C4-2B (cell line): ENCODE data around the gene TIGD1.

Experiments used
- ZFX ChIP-seq: fragments of 450-650 bp; IDR thresholded peaks from 2 replicates; pipeline ENCODE4 v1.6.1; 2017
- TF ChIP-seq, protein P1 (sequence below): fragments of 450-650 bp; conservative IDR thresholded peaks from 2 replicates; pipeline ENCODE4 v1.5.1; 2017; ENCODE audit warnings: mild to moderate bottlenecking

DNA sequence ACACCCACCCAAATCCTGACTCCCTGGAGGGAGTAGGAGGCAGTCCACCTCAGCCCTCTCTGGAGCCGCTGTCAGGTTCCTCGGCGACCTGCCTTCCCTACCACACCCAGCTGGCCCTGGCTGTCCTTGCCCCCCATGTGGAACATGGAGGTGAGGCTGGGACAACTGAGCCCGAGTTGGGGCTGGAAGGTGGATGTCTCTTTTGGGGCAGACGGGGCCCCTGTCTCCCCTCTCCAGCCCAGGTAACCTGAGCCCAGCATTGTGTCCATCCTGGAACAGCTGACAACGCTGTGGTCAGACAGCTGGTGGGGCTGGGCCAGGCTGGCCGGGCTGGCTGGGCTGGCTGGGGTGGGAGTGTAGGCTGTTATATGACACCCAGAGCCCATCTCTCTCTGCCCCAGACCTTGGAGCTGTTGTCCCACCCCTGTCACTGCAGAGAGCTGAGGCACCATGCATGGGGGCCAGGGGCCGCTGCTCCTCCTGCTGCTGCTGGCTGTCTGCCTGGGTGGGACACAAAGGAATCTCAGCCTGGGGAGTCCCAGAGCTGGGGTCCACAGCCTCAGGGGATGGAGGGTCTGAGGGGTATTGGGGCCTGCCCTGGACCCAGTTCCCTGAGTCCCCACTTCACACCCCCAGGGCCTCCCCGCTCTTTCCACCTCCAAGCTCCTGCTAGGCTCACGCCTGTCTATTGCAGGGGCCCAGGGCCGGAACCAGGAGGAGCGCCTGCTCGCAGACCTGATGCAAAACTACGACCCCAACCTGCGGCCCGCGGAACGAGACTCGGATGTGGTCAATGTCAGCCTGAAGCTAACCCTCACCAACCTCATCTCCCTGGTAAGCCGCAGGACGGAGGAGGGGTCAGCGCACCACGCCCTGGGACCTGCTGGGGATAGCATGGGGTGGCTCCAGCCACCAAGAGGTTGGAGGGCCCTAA is 10.8 kb downstream of the TIGD1 start, which contains the start of gene CHRNG:
- TF ChIP-seq, protein P1, sequence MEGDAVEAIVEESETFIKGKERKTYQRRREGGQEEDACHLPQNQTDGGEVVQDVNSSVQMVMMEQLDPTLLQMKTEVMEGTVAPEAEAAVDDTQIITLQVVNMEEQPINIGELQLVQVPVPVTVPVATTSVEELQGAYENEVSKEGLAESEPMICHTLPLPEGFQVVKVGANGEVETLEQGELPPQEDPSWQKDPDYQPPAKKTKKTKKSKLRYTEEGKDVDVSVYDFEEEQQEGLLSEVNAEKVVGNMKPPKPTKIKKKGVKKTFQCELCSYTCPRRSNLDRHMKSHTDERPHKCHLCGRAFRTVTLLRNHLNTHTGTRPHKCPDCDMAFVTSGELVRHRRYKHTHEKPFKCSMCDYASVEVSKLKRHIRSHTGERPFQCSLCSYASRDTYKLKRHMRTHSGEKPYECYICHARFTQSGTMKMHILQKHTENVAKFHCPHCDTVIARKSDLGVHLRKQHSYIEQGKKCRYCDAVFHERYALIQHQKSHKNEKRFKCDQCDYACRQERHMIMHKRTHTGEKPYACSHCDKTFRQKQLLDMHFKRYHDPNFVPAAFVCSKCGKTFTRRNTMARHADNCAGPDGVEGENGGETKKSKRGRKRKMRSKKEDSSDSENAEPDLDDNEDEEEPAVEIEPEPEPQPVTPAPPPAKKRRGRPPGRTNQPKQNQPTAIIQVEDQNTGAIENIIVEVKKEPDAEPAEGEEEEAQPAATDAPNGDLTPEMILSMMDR: no peak
- no peak for TF ChIP-seq ZFX
